HG03432 (cell line): ENCODE measurements around the gene ARHGAP45.

Source experiments
- ATAC-seq: cut with Tn5 transposase; IDR thresholded peaks from one replicate; pipeline ENCODE4 v1.9.1; 2021; ENCODE audit warnings: mild to moderate bottlenecking, moderate library complexity; ENCODE audit not compliant: unreplicated experiment

Gene ARHGAP45

GRCh38 chr19:1037621-1038064 lies 29.3 kb upstream of the ARHGAP45 start:
- no peak for ATAC-seq

- ATAC-seq, result no peak
Observed at GRCh38 chr19:1038978-1039645, 27.9 kb upstream of the ARHGAP45 start.

GRCh38 chr19:1039646-1040475 lies 27.1 kb upstream of the ARHGAP45 start, which contains the start of gene ABCA7:
TSS of gene ABCA7 (plus strand) at chr19:1040107. CDS start at chr19:1041362, 1,255 bp downstream.
- ATAC-seq, result peak; percentile 75

- peak; percentile 35 for ATAC-seq
Observed at GRCh38 chr19:1040476-1041271, 26.3 kb upstream of the ARHGAP45 start.

DNA sequence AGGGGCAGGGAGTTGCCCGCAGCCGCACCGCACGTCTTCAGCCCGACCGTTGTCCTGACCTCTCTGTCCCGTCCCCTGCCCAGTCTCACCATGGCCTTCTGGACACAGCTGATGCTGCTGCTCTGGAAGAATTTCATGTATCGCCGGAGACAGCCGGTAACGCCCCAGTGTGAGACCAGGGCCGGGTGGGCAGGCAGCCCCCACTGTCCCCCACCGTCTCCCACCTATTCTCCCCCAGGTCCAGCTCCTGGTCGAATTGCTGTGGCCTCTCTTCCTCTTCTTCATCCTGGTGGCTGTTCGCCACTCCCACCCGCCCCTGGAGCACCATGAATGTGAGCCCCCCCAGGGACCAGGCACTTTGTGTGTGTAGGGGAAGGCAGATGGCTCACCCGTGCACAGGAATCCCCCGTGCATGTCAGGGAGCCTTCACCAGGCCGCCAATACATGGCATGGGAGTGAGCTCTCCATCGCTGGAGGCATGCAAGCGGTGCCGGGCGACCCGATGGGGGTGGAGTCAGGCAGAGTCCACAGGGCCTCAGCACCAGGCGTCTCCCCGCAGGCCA lies 25.6 kb upstream of the ARHGAP45 start:
- ATAC-seq, result no peak

GRCh38 chr19:1041835-1042685 lies 24.9 kb upstream of the ARHGAP45 start:
- ATAC-seq, result no peak

DNA sequence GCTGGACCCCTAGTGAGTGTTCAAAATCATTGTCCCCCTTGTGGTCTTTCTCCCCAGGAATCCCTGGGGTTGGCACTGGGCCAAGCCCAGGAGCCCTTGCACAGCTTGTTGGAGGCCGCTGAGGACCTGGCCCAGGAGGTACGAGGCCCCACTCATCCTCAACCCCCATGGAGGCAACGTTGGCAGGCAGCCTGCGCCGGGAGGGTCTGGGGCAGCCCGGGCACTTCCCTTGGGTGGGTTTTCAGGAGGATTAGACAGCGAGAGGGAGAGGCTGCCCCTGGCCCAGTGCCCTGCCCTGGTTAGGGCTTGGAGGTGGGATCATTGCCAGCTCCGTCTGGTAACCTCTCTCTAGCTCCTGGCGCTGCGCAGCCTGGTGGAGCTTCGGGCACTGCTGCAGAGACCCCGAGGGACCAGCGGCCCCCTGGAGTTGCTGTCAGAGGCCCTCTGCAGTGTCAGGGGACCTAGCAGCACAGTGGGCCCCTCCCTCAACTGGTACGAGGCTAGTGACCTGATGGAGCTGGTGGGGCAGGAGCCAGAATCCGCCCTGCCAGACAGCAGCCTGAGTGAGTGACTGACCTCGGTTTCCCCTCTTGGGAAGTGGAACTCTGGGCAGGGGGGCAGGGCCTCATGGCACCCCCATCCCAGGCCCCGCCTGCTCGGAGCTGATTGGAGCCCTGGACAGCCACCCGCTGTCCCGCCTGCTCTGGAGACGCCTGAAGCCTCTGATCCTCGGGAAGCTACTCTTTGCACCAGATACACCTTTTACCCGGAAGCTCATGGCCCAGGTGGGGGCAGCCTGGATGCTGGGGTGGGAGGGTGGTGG lies 24.1 kb upstream of the ARHGAP45 start:
- no peak for ATAC-seq

GRCh38 chr19:1045247-1045603 lies 21.7 kb upstream of the ARHGAP45 start:
- ATAC-seq, result no peak

GRCh38 chr19:1046117-1046626 lies 20.8 kb upstream of the ARHGAP45 start:
- ATAC-seq, result no peak

GRCh38 chr19:1046836-1047695 lies 19.9 kb upstream of the ARHGAP45 start:
- no peak for ATAC-seq

DNA sequence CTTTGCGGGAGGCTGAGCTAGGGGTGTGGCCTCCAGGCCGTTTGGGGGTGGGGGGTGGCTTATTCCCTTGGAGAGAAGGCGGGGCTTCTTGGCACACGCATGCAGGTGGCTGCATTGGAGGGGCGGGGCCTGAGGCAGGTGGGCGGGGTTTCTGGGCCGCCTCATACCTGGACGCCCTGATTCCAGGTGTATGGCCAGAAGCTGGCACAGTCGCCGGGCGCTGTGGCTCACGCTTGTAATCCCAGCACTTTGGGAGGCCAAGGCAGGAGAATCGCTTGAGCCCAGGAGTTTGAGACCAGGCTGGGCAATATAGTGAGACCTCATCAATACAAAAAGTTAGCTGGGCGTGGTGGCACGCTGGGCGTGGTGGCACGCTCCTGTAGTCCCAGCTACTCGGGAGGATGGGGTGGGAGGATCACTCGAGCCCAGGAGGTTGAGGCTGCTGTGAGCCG lies 19.2 kb upstream of the ARHGAP45 start:
- ATAC-seq, result no peak

DNA sequence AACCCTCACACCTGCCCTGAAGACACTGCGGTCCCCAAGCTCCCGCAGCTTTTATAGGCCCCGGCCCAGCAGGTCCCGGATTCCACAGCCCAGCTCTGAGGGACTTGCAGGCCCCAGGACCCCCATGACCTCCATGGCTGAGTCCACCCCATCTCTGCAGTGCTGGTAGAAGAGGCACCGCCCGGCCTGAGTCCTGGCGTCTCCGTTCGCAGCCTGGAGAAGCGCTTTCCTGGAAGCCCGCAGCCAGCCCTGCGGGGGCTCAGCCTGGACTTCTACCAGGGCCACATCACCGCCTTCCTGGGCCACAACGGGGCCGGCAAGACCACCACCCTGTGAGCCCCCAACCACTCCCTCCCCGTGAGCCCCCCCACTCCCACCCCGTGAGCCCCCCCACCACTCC lies 17.9 kb upstream of the ARHGAP45 start:
- ATAC-seq, result no peak

- ATAC-seq, result no peak
Observed at GRCh38 chr19:1049800-1050199, 17.2 kb upstream of the ARHGAP45 start.

GRCh38 chr19:1050989-1051788 lies 15.8 kb upstream of the ARHGAP45 start:
- ATAC-seq, result no peak

GRCh38 chr19:1051791-1052190 lies 15.2 kb upstream of the ARHGAP45 start:
- no peak for ATAC-seq

GRCh38 chr19:1052349-1052975 lies 14.5 kb upstream of the ARHGAP45 start:
- ATAC-seq, result no peak
